Posterior vena cava (tissue), 2 donors: ENCODE data around the gene EMP2. TPM values are rescaled to one million over a fixed set of nuclear protein-coding genes. Genes with fewer than 3 reads are reported as not detected.
A peak's percentile ranks its signal among the peaks of the same experiment; 100 is the strongest.

Experiments
- DNase-seq: peaks from one replicate; pipeline ENCODE4 v3.0.0-alpha.2; 2020; ENCODE audit warnings: low spot score
- intact Hi-C, 2 donors: fragments of 100-400 bp; cut with DNase I; formaldehyde crosslinking; loops; one replicate each; pipeline versions ENCODE4 v1.14.1 to v1.14.2; 2022 to 2023
- total RNA-seq, 2 donors: library from RNA; stranded (reverse); fragmentation: NEBNext Ultra II Directional; extraction: Animal tissue kit (Norgen Biotek cat#: 25700); gene quantifications; one replicate each; pipeline ENCODE4 v1.2.1, GENCODE V29; 2021
- donor health status: DM: yes; HTN: yes; CAD: no.
- donor health status: DM: yes; HTN: yes; CAD: no.

The EMP2 gene
- total RNA-seq, 2 donors from 2014 or later: 45.8 to 68.5 TPM

DNA sequence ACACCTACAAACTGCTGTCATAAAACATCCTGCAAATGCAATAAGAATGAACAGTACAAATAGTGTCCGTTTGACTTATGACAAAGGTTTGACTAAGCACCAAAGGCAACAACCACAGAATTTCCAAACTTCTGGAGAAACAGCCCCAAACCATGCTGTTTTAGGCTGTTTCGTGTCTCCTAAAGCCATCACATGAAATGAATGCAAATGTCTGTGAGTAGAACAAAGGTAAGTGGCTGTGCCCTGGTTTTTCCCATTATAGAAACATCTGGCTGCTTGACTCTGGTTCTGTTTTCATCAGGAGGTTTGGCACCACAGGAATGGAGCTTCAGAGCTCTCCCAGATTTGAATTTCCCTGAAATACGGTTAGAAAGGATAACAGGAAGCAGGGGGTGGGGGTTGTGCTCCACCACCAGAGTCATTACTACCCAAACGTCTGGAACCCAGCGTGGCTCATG lies 4.6 kb upstream of the EMP2 start:
- intact Hi-C loops: loop anchor here in 1 of 2 donors (1.0 kb wide), 1 partner anchor 18 kb away; no protein-coding TSS in a partner anchor
- no peak for DNase-seq

DNA sequence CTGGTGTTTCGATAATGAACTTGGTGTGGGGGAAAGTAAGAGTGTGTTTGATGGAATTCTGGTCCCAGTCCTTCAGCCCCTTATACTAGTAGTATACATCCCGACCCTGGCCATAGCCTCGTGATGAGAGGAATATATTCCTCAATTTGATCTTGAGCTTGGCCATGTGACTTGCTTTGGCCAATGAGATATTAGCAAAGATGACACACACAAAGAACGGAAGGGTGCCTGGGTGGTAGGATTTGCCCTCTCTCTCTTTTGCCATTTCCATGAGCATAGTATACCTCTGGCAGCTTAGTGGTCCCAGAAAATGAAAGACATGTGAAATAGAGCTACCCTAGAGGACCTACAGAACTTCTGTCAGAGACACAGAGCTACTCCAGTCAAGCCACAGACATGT lies 2.9 kb upstream of the EMP2 start:
- intact Hi-C loops: no loop called here
- no peak for DNase-seq

DNA sequence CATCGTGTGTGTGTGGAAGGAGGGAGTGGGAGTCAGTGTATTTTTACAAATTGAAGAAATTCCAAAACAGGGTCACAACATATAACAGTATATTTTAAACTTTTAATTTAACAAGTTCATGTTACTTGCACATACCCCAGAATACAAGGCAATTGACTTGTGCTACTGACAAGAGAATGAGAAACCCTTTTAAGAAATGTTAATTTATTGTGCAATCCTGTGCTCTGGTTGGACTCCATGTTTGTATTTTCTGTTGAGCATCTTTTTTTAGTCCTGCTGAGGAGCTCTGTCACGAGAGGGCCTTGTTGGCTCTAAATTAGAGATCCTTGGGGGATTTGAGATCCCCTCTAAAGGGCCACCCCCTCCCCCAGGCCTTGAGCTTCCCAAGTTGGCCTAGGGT lies 1.1 kb upstream of the EMP2 start:
- intact Hi-C loops: no loop called here
- DNase-seq: no peak

DNA sequence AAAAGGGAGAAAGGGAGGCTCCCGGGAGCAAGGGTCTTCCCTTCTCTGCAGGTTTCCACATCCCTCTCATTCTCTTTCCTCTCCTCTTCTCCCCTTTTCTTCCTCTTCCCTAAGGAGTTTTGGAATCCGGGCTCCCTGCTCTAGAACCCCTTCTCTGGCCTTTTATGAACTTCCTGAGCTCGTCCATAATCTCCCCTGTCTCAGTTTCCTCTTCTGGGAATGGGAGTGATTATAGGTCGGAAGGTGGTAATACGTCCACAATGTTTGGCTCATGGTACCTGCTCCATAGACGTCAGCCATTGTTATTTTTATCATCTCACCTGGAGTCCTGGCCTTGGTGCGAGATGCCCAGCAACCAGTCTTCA lies 467 bp upstream of the EMP2 start:
- intact Hi-C loops: no loop called here

DNA sequence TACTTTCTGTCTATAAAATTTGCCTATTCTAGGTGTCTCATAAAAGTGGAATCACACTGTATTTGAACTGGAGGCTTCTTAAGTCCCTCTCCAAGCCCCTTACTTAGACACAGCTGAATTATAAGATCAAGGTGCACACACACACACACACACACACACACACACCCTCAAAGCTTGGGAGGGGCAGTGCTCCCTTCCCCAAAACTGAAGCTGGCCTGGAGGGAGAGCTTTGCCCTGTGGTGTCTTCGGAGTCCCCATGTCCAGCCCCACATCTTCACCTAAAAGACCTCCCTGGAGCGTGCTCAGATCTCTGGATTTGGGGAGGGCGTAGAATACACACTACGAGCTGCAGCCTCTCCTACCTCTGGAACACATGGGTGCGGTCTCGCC lies 828 bp downstream of the EMP2 start:
- intact Hi-C loops: loop anchor here in 1 of 2 donors (5.0 kb wide), 1 partner anchor 158 kb away; no protein-coding TSS in a partner anchor
- no peak for DNase-seq

More for the DNA sequence above, 467 bp upstream of the EMP2 start:
- no peak for DNase-seq

DNA sequence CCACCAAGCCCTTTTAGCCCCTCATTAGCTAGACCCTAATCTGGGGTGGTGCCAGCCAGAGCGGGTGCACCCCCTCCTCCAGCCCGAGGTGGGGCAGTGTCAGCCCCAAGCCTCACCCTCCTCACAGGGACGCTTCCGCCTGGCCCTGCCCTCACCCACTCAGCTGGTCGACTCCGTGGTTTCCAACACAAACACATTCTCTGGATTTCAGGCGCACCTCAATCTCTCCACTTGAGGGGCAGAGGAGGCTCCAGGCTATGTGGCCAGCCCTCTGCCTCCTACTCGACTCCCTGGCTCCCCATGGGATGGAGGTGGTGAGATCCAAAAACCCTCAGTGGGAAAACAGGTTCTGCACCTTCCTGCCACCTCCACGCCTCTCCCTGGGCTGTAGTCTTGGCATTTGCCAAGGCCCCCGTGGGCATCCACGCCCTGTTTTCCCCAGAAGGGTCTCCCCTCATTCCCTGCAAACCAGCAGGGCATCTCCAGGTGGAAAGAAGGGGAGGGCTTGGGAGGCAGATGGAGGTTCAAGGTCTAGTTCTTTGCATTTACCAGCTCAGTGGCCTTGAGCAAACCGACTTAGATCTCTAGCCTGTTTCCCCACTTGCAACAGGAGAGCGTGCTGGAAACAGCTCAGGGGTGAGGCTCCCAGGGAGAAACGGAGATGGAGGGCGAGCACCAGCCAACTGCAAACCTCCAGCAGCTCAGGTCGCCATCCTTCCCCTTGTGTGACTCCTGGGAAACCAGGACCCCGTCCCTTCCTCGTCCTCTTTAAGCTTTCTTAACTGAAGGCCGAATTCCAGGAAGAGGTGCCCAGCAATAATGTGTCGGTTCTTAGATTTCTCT lies 1.7 kb downstream of the EMP2 start:
- peak; percentile 81 for DNase-seq
- intact Hi-C loops: loop anchor here in 1 of 2 donors (5.0 kb wide), 1 partner anchor 159 kb away; no protein-coding TSS in a partner anchor

DNA sequence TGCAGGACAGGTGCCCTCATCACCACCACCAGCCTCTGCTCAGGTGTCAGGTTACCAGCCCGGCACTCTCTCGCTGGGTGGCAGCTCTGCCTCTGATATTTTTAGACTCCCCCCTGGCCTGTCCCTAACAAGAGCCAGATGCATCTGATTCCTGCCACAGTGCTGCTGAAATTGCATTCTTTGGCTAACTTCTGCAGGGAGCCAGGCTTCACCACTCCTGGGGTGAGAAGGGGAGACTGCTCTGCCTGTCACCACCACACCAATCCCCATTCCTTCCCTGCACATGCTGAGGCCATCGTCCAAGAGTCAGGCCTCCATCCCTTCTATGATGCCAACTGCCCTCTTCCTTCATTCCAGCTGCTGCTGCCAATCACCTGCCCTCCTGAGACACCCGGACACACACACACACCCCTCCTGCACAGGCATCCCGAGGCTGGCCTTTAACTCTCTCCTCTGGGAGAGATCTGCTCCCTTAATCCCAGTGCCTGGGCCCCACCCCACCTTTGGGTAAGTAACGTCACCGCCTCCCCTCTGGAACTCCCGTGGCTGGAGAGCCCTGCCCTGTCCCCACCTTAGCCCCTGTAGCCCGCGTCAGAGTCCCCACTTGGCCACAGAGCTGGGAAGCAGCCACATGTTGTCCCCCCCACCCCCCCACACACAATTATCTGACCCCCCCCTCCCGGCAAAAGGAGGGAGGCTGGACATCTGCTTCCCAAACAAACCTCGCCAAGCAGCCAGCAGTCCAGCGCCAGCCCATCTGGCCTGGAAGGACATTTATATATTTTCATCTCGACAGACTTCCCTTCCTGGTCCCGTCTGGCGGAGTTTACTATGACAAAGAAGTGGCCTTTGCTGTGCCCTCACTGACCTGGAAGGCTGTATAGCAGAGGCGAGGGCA lies 2.8 kb downstream of the EMP2 start:
- DNase-seq: peak; percentile 84
- intact Hi-C loops: loop anchor here in 1 of 2 donors (5.0 kb wide), 1 partner anchor 160 kb away; no protein-coding TSS in a partner anchor

DNA sequence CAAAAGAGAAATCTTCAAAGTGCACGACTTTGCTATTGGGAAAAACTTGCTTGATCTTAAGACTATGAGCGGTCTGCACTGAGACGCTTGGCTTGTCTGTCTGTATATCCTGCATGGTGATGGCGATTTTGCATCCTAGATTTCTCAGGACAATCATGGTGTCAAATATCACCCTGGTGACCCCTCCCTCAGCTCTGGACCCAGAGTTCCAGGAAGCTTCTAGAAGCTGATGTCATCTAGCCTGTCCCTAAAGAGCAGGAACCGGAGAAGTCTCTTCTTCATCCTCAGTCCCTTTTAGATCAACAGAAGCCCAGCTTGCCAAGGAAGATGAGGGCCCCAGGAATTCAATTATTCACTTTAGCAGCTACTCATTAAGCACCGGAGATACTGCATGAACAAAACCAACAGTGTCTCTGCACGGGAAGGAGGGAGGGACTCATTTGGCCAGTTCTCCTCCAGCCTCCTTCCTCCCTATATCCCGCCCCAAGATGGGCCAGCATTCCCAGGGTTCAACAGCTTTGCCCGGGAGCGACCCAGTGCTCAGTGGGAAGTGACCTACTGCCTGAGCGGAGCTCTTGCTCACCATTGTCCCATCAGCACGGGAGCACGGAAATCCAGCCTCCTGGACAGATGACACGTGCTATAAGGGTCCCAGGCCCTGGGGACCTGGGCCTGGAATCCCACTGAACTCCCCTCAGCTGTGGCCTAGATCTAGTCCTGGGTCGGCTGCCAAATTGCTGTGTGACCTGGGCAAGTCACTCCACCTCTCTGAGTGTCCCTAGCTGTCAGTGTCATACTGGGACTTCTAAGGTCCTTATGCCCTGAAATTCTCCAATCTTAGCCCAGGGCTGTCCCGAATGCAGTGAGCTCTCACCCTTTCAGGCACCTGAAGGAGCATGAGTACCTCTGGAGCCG lies 3.8 kb downstream of the EMP2 start:
- intact Hi-C loops: loop anchor here in 1 of 2 donors (5.0 kb wide), 1 partner anchor 161 kb away; no protein-coding TSS in a partner anchor
- no peak for DNase-seq

DNA sequence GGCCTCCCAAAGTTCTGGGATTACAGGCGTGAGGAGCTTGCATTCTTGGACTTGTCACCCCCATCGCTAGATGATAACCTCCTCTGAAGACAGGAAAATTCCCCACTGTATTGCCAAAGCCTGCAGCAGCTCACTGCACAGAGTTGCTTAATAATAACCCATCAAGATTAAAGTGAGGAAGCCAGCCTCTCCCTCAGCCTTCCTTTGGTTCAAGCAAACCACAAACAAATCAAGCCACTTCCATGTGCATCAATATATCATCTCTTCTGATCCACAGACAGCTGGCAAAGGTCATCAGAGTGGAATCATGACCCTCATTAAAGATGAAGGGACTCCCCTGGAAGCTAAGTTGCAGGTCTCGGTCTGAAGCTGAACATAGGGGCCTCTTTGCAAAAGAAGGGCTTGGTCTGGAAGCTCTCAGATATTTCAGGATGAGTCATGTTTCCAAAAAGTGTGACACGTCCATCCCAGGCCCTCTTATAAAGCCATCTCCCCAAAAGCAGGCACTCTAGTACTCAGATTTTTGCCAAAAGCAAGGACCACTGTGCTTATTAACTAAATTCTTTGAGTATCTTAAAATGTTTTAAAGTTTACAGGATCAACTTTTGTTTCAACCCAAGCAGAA lies 4.8 kb downstream of the EMP2 start:
- intact Hi-C loops: loop anchor here in 1 of 2 donors (5.0 kb wide), 1 partner anchor 162 kb away; no protein-coding TSS in a partner anchor
- DNase-seq: no peak

DNA sequence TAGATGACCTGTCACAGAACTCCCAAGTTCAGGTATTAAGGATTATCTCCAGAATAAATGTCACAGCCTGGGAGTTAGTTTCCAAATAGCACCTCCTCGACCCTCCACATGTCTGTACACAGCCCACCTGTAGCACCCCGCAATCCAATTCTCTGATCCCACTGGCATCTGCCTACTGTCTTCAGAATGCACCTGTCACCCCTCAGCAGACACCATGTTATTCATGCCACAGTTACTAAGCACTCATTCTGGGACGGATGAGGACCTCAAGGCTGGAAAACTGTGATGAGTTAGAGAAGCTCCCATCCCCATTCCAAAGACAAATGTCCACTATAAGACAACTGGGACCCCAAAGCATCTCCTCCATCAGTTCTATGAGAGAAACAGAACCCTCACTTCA lies 7.8 kb downstream of the EMP2 start:
- intact Hi-C loops: no loop called here
- no peak for DNase-seq

DNA sequence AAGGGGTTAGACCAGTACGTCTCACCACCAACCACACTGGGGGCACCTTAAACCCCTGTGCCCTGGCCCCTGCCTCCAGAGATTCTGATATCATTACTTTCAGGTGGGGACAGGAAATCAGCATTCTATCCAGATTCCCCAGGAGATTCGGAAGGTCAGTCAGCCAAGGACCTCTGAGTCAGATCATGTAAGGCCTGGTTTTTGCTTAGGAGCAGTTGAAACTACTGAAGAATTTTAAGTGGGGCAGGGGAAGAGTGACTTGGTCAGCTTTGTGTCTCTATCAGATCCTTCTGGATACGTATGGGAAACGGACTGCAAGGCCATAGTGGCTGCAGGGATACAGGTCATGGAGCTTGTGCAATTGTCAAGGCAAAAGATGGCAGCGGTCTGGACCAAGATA lies 9.0 kb downstream of the EMP2 start:
- intact Hi-C loops: no loop called here
- DNase-seq: no peak

DNA sequence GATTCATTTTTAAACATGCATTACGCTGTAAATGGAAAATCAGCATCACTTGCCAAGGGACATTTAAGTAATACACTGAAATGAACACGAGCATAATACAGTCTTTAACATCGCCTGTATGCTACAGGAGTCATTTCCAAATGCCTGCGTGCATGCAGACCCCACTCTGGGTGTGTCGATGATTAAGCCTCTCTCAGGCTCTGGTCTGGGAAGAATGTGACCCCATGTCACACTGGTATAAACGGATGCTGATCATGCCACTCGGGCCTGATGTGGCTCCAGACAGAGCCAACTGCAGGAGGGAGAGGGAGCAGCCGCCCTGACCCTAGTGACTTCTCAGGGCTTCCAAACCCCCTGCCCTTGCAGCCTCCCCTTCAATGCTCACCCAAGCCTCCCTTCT lies 10.8 kb downstream of the EMP2 start:
- no peak for DNase-seq
- intact Hi-C loops: no loop called here

DNA sequence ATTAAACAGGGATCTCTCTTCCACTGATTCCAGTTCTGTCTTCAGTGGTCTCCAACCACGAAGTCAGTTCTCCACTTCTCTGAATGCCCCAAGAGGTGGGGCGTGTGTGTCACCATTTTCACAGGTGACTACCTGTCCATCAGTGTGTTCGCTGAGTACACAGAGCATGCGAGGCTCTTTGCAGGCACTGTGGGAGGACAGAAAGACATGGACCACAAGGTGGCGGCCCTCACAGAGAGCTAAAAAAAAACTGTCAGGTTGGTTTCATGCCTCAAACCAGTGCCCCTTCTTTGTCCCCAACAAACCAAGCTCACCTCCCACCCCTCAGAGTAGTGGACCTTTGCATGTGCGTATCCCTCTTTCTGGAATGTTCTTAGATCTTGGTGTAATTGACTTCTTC lies 13.8 kb downstream of the EMP2 start:
- no peak for DNase-seq

DNA sequence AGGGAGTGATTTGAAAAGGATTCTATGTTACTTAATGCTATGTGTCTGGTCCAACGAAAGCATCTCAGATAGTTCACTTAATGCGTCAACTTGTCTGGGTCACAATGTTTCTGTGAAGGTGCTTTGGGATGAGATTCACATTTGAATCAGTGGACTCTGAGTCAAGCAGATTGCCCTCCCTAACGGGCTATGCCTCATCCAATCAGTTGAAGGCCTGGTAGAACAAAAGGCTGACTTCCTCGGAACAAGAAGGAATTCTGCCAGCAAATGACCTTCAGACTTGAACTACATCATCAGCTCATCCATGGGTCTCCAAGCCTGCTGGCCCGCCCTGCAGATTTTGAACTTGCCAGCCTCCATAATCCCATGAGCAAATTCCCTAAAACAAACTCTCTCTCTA lies 15.2 kb downstream of the EMP2 start:
- DNase-seq: no peak
- intact Hi-C loops: no loop called here

More for the DNA sequence above, 13.8 kb downstream of the EMP2 start:
- intact Hi-C loops: no loop called here

DNA sequence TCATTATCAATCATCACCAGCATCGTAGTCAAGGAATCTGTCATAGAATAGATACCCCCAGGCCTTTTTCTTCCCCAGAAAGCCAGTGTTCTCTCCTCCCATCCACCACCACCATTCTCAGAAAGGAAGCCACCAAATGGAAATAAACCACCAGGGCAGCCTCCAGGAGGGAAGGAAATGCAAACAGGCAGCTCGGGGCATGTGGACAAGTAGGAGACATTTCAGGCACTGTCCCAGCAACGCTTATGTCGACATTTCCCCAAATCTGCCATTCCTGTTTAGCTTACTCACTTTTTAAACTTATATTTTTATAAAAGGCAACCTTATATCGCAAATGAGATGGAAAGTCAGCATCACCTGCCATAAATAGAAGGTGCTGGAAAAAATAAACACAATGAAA lies 15.8 kb downstream of the EMP2 start:
- no peak for DNase-seq
- intact Hi-C loops: no loop called here

DNA sequence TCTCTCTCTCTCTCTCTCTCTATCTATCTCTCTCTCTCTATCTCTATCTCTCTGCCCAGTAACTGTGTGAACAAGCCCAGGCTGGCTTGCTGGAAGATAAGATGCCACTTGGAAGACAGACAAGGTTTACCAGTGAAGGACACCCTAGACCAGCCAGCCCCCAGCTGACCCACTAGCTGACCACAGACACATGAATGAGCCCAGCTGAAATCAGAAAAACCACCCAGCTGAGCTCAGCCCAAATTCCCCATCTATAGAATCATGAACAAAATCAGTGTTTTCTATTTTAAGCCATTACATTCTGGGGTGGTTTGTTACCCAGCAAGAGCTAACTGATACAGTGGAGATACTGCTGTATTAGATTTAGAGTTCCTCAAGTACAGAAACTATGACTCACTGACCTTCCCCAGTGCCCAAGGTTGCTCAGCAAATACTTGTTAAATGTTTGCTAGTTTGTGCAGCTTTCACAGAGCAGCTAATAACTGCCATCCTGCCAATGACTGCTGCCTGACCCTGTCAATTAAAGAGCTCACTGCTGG lies 18.0 kb downstream of the EMP2 start:
- no peak for DNase-seq
- intact Hi-C loops: no loop called here

DNA sequence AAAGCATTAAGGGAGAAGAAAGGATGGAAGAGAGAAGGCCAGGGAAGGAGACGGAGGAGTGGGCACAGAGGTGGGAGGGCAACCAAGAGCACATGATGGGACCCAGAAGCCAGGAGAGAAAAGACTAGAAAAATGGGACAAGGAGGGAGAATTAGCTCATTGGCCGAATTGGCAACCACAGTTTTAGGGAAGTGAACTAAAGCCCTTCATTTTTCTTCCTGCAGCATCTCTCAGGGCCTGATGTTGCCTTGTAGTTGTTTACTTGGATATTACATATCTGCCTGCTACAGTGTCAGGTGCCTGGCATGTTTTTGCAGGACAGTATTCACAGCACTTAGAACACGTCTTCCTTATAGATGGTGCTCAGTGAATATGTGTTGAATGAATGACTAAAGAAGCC lies 19.0 kb downstream of the EMP2 start:
- DNase-seq: no peak
- intact Hi-C loops: no loop called here

DNA sequence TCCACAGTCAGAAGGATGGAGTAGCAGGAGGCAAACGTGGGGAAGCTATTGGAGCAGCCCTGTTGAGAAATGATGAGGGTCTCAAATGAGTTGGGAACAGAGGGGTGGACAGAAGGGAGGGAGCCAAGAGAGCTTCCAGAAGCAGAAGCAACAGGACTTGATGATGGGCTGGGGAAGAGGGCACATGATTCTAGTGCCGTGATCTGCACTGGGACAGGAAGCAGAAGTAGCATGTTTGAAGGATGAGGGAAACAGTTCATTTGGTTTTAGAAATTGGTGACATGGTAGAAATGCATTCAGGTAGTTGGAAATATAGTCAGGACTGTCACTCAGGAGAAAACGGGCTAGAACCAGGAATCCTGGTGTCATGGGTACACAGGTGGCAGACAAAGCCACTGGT lies 19.4 kb downstream of the EMP2 start:
- intact Hi-C loops: no loop called here
- no peak for DNase-seq
